ENCODE measurements around the gene MCHR2.

Gene MCHR2

DNA sequence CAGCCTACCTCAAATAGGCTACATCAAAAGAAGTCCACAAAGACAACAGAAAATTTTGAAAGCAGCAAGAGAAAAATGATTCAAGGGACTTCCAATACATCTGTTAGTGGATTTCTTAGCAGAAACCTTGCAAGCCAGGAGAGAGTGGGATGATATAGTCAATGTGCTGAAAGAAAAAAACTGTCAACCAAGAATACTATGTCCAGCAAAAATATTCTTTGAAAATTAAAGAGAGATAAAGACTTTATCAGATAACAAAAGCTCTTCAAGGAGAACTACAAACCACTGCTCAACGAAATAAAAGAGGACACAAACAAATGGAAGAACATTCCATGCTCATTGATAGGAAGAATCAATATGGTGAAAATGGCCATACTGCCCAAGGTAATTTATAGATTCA, 34.0 kb downstream of the MCHR2 start:
- TF ChIP-seq, protein P1, sequence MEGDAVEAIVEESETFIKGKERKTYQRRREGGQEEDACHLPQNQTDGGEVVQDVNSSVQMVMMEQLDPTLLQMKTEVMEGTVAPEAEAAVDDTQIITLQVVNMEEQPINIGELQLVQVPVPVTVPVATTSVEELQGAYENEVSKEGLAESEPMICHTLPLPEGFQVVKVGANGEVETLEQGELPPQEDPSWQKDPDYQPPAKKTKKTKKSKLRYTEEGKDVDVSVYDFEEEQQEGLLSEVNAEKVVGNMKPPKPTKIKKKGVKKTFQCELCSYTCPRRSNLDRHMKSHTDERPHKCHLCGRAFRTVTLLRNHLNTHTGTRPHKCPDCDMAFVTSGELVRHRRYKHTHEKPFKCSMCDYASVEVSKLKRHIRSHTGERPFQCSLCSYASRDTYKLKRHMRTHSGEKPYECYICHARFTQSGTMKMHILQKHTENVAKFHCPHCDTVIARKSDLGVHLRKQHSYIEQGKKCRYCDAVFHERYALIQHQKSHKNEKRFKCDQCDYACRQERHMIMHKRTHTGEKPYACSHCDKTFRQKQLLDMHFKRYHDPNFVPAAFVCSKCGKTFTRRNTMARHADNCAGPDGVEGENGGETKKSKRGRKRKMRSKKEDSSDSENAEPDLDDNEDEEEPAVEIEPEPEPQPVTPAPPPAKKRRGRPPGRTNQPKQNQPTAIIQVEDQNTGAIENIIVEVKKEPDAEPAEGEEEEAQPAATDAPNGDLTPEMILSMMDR (IDR thresholded peaks at IDR 0.05; ENCODE audit: low read depth, low read length, missing control alignments): no peak
- DNase-seq (ENCODE audit: low read depth): no peak
- H3K4me3 ChIP-seq (ENCODE audit: low read depth, low read length): no peak overlapping the region

DNA sequence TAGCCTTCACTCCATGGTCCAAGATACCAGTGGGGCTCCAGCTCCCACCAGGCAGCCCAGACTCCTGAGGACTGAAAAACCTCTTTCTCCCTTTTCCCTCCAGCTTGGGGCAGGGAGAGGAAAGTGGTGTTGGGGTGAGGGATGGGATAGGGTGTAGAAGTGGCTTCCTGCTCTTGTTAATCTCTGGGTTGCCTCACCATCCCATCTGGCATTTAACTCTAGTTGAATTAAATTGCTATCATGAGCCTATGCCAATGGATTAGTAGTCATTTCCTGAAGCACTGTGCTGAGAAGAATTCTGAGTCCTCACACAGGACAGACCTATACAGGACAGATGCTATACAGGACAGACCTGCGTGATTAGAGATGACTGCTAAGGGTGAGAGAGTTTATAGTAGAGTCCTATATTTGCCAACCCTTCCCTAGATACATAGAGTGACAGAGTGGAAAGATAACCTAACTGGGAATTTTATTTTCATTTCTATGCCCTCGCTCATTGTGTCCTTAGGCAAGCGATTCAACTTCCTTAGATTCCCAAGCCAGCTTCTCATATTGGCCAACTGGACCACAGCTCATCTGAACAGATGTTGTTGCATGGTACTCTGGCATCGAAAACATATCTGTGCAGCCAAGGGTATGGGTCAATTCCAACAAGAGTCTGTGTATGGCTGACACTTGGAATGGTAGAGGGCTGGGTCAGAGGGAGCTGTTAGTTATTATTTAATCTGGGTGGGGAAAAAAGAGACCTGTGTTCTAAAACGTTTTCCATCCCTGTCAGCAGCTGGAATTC, 42.8 kb downstream of the MCHR2 start:
- TF ChIP-seq, protein P1 (IDR thresholded peaks at IDR 0.05; ENCODE audit: low read depth, low read length, missing control alignments): no peak
- no peak overlapping the region for H3K4me3 ChIP-seq (ENCODE audit: low read depth, low read length)

DNA sequence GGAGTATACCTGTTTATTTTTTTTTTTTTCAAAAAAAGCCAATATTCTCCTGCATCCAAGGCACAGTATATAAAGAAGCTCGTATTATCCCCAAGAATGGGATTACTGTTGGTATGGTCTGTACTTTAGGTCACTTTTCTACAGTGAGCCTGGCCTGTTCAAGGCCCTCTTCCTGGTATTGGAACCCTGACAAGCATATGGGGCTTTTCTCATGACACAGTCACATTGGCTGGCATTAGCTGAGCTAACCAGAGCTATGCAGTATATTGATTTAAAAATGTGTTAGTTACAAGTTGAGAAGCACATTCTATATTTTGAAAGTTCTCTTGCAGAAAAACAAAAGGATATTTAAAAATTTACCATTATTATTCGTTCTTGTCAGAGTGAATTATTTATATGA, 48.0 kb downstream of the MCHR2 start:
- no peak overlapping the region for H3K4me3 ChIP-seq (ENCODE audit: low read depth, low read length)
- TF ChIP-seq, protein P1 (IDR thresholded peaks at IDR 0.05; ENCODE audit: low read depth, low read length, missing control alignments): no peak
- no peak for DNase-seq (ENCODE audit: low read depth)

More for the DNA sequence above, 42.8 kb downstream of the MCHR2 start:
- no peak for DNase-seq (ENCODE audit: low read depth)

DNA sequence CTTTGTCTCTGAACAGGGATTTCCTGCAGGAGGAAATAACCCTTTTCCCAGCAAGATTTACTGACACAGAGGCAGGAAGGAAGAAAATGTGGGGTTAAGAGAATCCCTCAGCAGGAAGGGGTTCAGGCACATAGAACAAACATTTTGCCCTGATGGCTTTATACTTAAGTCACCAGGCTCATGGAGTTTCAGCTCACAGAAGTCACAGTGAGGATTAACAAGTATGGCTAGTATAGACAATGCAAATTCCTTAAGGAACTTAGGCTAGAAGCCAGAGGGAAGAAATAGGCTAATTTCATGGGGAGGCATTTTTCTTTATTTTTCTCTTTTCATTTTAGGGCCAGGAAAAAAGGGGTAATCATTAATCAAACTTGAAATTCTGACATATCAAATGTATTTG, 50.2 kb downstream of the MCHR2 start:
- TF ChIP-seq, protein P1 (IDR thresholded peaks at IDR 0.05; ENCODE audit: low read depth, low read length, missing control alignments): no peak
- H3K4me3 ChIP-seq (ENCODE audit: low read depth, low read length): no peak overlapping the region

DNA sequence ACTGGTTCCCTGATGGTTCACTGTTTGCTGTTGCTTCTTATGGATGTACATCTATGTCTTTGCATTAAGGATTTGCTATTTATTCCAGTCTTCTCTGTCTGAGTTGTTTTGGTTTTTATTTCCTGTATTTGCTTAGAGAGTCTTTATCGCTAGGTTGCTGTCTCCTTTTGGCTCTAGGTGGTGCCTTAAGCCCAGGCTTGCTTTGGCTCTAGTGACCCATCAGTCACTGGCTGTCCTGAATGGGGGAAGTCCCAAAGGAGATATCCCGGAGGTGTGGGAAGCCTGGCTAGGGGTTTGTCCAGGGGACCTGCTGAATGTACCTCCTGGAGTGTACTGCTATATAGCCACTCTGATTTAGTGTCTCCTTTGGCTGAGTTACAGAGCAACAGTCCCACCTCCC, 53.4 kb downstream of the MCHR2 start:
- TF ChIP-seq, protein P1 (IDR thresholded peaks at IDR 0.05; ENCODE audit: low read depth, low read length, missing control alignments): no peak
- no peak for DNase-seq (ENCODE audit: low read depth)
- H3K4me3 ChIP-seq (ENCODE audit: low read depth, low read length): no peak overlapping the region

More for the DNA sequence above, 50.2 kb downstream of the MCHR2 start:
- no peak for DNase-seq (ENCODE audit: low read depth)

DNA sequence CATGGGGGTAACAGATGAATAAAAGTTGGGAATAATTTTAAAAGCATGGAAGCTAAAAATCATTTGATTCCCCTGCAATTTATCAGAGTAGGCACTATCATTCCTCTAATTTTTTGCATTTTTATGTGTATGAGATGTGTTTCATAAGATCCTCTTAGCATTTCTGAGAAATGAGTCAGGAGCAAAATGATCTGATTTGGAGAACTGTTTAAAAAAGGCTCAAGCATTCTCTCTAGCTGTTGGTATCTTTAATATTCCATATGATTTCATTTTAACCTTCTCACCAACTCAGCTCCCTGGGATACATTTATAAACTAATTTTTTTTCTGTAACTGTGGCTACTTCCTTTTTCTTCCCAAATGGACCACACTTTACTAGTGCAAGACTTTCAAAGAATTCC, 60.9 kb downstream of the MCHR2 start:
- TF ChIP-seq, protein P1 (IDR thresholded peaks at IDR 0.05; ENCODE audit: low read depth, low read length, missing control alignments): no peak
- no peak for DNase-seq (ENCODE audit: low read depth)
- no peak overlapping the region for H3K4me3 ChIP-seq (ENCODE audit: low read depth, low read length)

DNA sequence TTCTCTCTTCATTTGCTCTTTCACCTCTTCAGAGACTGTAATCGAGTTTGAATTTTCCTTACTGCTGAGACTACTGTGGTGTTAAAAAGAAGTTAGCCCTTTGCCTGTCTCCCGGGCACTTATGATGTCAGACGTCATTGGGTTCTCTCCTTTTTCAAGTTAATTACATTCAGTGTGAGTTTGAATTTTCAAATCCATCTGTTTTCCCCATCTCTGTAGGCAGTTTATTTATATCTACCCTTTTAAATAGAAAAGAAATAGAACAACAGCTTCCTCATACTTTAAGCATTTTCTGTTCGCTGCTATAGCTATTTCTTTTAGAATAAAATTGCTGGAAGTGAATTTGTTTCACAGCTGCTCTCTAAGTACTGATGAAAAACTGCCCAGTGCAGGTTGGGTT, 81.4 kb downstream of the MCHR2 start:
- no peak for DNase-seq (ENCODE audit: low read depth)
- TF ChIP-seq, protein P1 (IDR thresholded peaks at IDR 0.05; ENCODE audit: low read depth, low read length, missing control alignments): no peak
- no peak overlapping the region for H3K4me3 ChIP-seq (ENCODE audit: low read depth, low read length)
